ENCODE data around the gene KCTD1. TPM values are rescaled to one million over a fixed set of nuclear protein-coding genes. Genes with fewer than 3 reads are reported as not detected.

Gene KCTD1
- total and polyA plus RNA-seq, 2 experiments from 2014 or later = 5.4 to 13.8 TPM

DNA sequence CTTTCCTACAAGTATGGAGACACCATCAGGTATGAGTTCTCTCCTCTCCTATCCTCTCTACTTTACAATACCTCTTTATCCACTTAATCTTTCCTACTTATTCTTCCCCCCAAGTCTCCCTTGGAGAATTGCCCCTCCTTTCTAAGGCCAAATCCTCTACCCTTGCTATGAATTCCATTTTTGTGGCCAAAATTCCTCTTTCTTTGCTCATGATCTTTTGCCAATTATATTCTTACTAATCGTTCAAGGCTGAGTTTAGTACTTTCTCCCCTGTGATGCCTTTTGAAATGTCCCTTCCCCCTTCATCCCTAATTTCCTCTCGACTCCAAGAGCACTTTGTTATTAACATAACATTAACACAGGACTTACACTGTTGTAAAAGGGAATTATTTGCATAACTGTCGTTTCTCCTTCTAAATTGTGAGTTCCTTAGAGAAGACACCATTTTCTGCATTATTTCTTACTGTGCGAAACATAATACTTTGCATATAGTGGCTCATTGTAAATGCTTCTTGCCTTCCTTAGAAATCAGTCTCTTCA is 133.4 kb downstream of the KCTD1 start:
- no peak for DNase-seq (ENCODE audit: low spot score)
- H3K36me3 ChIP-seq (replicated peaks; ENCODE audit: insufficient read depth, low read depth) = no peaks in the 10 kb centered on the region
- no peak overlapping the region for H2AFZ ChIP-seq
- no peaks in the 10 kb centered on the region for H3K9me3 ChIP-seq (ENCODE audit: low read depth)
- H4K20me1 ChIP-seq (ENCODE audit: insufficient read depth, poor library complexity, severe bottlenecking) = no peaks in the 10 kb centered on the region
- WGBS (ENCODE audit: low lambda C conversion rate, missing lambda C conversion rate) = 47% methylated on average over 4 of the region's 4 CpGs
- TF ChIP-seq, protein P1, sequence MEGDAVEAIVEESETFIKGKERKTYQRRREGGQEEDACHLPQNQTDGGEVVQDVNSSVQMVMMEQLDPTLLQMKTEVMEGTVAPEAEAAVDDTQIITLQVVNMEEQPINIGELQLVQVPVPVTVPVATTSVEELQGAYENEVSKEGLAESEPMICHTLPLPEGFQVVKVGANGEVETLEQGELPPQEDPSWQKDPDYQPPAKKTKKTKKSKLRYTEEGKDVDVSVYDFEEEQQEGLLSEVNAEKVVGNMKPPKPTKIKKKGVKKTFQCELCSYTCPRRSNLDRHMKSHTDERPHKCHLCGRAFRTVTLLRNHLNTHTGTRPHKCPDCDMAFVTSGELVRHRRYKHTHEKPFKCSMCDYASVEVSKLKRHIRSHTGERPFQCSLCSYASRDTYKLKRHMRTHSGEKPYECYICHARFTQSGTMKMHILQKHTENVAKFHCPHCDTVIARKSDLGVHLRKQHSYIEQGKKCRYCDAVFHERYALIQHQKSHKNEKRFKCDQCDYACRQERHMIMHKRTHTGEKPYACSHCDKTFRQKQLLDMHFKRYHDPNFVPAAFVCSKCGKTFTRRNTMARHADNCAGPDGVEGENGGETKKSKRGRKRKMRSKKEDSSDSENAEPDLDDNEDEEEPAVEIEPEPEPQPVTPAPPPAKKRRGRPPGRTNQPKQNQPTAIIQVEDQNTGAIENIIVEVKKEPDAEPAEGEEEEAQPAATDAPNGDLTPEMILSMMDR (IDR thresholded peaks at IDR 0.05; ENCODE audit: poor library complexity) = no peak
- TF ChIP-seq EZH2phosphoT487 (IDR thresholded peaks at IDR 0.05; ENCODE audit: low read depth, severe bottlenecking, unreplicated experiment) (no peak), EZH2 (IDR thresholded peaks at IDR 0.05; ENCODE audit: borderline replicate concordance) (no peak)
- no peak overlapping the region for H3K4me3 ChIP-seq
- H3K4me1 ChIP-seq (ENCODE audit: insufficient read depth) = peaks cover 1% of the 10 kb centered on the region
- H3K9me2 ChIP-seq (replicated peaks; ENCODE audit: insufficient read depth) = no peaks in the 10 kb centered on the region
- H3K27ac ChIP-seq = no peak overlapping the region
- H3K4me2 ChIP-seq = no peak overlapping the region
- H3K79me2 ChIP-seq = no peaks in the 10 kb centered on the region
- H3K27me3 ChIP-seq = no peaks in the 10 kb centered on the region

DNA sequence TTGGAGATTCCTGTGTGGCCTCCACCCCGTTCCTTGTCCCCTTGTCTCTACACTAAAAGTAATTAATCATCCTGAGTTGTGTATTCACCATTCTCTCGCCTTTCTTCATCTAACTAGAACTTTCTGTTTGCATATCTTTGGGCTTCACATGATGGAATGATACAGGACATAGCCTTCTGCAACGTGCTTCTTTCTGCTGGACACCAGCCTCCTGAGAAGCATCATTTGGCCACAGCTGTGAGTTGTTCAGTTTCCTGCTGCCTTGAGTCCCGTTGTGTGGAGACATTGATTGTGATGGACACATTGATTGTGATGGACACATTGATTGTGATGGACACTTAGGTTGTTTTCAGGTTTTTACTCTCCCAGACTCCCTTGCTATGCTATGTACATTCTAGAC is 139.3 kb downstream of the KCTD1 start:
- no peaks in the 10 kb centered on the region for H3K9me3 ChIP-seq (ENCODE audit: low read depth)
- no peaks in the 10 kb centered on the region for H3K36me3 ChIP-seq (replicated peaks; ENCODE audit: insufficient read depth, low read depth)
- no peak for TF ChIP-seq EZH2 (IDR thresholded peaks at IDR 0.05; ENCODE audit: borderline replicate concordance)
- no peak for TF ChIP-seq EZH2phosphoT487 (IDR thresholded peaks at IDR 0.05; ENCODE audit: low read depth, severe bottlenecking, unreplicated experiment)
- TF ChIP-seq, protein P1 (IDR thresholded peaks at IDR 0.05; ENCODE audit: poor library complexity) = no peak
- WGBS (ENCODE audit: low lambda C conversion rate, missing lambda C conversion rate) = 85% methylated on average over 4 of the region's 4 CpGs
- H4K20me1 ChIP-seq (ENCODE audit: insufficient read depth, poor library complexity, severe bottlenecking) = no peaks in the 10 kb centered on the region
- no peaks in the 10 kb centered on the region for H3K79me2 ChIP-seq
- no peak overlapping the region for H3K27ac ChIP-seq
- no peak overlapping the region for H3K4me2 ChIP-seq
- no peaks in the 10 kb centered on the region for H3K27me3 ChIP-seq
- H3K4me1 ChIP-seq (ENCODE audit: insufficient read depth) = no peaks in the 10 kb centered on the region
- H3K4me3 ChIP-seq = no peak overlapping the region
- DNase-seq (ENCODE audit: low spot score) = no peak
- H2AFZ ChIP-seq = no peak overlapping the region
- no peaks in the 10 kb centered on the region for H3K9me2 ChIP-seq (replicated peaks; ENCODE audit: insufficient read depth)

DNA sequence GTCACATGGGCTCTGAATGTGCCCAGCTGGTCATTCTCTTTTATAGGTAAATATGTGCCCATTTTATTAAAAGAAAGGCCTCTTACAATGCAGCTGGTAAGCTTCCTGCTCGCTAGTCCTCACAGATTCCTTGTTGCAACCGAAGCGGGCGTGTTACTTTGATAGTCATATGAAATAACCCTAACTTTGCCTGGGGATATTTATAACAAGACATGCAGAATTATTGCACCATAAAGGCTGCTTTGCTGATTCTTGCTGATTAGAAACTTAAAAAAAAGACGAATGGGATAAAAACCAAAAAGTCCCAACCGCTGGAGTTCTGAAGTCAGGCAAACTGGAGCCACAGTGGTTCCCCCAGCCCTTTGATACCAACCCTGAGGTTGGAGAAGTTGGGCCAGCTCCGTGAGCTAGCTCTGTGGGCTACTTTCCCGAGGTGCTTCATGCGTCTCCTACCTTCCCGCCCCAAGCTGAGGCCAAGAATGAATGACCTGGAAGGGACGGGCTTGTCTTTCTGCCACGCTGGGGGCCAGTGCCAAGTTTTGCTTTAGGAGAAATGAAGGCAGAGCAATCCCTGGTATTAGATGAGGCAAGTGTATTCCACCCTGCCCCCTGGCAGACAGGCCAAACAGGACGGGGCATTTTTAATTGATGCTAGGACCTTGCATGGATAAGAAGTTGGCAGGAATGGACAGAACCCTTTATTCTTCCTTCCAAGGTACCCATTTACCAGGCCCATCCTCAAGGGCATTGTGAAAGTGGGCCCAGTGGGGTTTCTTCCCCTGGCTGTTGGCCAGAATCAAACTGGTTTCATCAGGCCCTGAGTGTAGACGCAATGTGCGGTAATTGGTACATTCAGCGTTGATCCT is 140.4 kb downstream of the KCTD1 start:
- Histone ChIP-seq H3K9me3 (ENCODE audit: low read depth) (no peaks in the 10 kb centered on the region), H3K4me2 (no peak overlapping the region), H2AFZ (no peak overlapping the region), H3K36me3 (replicated peaks; ENCODE audit: insufficient read depth, low read depth) (no peaks in the 10 kb centered on the region), H3K27ac (no peak overlapping the region), H3K79me2 (no peaks in the 10 kb centered on the region), H3K4me3 (no peak overlapping the region), H3K4me1 (ENCODE audit: insufficient read depth) (no peaks in the 10 kb centered on the region), H3K27me3 (no peaks in the 10 kb centered on the region), H3K9me2 (replicated peaks; ENCODE audit: insufficient read depth) (no peaks in the 10 kb centered on the region), H4K20me1 (ENCODE audit: insufficient read depth, poor library complexity, severe bottlenecking) (no peaks in the 10 kb centered on the region)
- no peak for TF ChIP-seq EZH2phosphoT487 (IDR thresholded peaks at IDR 0.05; ENCODE audit: low read depth, severe bottlenecking, unreplicated experiment)
- no peak for TF ChIP-seq EZH2 (IDR thresholded peaks at IDR 0.05; ENCODE audit: borderline replicate concordance)
- TF ChIP-seq, protein P1 (IDR thresholded peaks at IDR 0.05; ENCODE audit: poor library complexity) = no peak
- 88% methylated on average over 16 of the region's 16 CpGs for WGBS (ENCODE audit: low lambda C conversion rate, missing lambda C conversion rate)
- DNase-seq (ENCODE audit: low spot score) = no peak
